Measurements from ENCODE around the gene ITGB3.

The ITGB3 gene

DNA sequence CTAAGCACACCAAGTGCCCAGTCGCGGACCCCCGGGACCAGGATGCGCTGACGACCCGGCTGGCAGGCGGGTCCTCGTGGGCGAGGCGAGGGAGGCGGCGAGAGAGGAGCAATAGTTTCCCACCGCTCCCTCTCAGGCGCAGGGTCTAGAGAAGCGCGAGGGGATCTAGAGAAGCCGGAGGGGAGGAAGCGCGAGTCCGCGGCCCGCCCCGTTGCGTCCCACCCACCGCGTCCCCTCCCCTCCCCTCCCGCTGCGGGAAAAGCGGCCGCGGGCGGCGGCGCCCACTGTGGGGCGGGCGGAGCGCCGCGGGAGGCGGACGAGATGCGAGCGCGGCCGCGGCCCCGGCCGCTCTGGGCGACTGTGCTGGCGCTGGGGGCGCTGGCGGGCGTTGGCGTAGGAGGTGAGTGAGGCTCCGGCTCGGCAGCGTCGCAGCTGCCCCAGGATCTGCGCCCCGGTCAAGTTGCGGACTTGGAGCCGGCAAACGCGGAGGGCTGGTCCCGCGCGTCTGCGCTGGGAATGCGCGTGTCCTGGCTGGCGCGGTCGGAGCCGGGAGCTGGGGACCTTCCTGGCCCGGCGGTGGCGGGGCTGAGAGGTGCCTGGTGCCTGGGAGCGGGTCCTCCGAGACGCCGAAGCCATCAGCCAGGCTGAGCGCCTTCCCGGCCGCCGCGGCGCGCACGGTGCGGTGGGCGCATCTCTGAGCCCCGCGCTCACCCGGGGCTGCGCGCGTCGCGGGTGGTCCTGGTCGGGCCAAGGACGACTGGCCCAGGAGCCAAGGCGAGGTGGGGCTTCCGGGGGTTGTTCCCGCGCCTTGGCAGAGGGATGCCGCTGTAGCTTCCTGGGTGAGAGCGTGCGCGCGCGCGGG, at the start of gene ITGB3:
Gene ITGB3 (plus strand): TSS at position 287 of the 862 bp plus-strand sequence. CDS start 35 bp downstream, at position 322.
- H4K20me1 ChIP-seq (ENCODE audit: low read depth, low read length): no peaks in the 10 kb centered on the region
- peak within 1 kb of the TSS; percentile 40 for H3K4me3 ChIP-seq (ENCODE audit: insufficient read depth, low read length, poor library complexity, severe bottlenecking)
- TF ChIP-seq CTCF (IDR thresholded peaks at IDR 0.05; ENCODE audit: insufficient read depth, low read length, poor library complexity, severe bottlenecking): no peak
- no peak for TF ChIP-seq EZH2phosphoT487 (conservative IDR thresholded peaks at IDR 0.05; ENCODE audit: low read length)
- H3K9me2 ChIP-seq (replicated peaks; ENCODE audit: insufficient read depth, low read length): no peaks in the 10 kb centered on the region
- H3K4me2 ChIP-seq (ENCODE audit: low read depth, low read length, poor library complexity, severe bottlenecking): peak within 1 kb of the TSS; percentile 57
- peak within 1 kb of the TSS; percentile 63 for H2AFZ ChIP-seq (ENCODE audit: low read depth, low read length, severe bottlenecking)
- H3K79me2 ChIP-seq (ENCODE audit: insufficient read depth, low read length): no peaks in the 10 kb centered on the region
- H3F3A ChIP-seq (ENCODE audit: insufficient read depth): no peaks in the 10 kb centered on the region
- peak within 1 kb of the TSS; percentile 38 for H3K9ac ChIP-seq (ENCODE audit: low read length)
- no peaks in the 10 kb centered on the region for H3K27me3 ChIP-seq (ENCODE audit: low read length)
- H3K27ac ChIP-seq (ENCODE audit: low read depth, low read length): no peak within 1 kb of the TSS
- H3K9me3 ChIP-seq (ENCODE audit: insufficient read depth, low read length): no peaks in the 10 kb centered on the region
- H3K36me3 ChIP-seq (ENCODE audit: low read length): no peaks in the 10 kb centered on the region

DNA sequence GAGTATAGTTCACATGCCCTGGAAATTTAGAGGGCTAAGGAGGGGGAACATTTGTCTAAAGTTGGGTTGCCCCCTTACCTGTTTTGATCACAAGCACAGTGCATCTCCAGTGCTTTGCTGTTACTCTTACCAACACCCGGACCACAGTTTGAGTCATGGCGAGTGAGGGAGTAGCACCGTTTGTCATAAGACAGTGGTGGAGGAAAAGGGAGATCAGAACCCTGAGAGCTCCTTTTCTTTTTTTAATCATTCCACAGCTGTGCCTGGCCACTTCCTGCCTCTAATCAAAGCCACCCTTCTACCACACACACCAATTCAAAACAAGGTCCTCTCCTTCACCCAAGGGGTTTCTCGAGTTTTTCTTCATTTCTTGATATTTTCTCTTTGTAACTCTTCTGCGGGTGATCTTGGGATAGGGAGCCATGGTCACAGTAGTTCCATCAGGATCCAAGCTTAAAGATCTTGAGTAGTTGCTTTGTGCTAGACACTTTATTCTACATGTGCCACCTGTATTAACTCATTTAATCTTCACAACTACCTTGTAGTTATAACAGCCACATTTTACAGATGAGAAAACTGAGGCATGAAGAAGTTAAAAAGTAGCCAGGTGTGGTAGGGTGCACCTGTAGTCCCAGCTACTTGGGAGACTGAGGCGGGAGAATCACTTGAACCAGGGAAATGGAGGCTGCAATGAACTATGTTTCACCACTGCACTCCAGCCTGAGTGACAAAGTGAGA, 49.5 kb upstream of the ITGB3 start:
- H3K27ac ChIP-seq (ENCODE audit: low read depth, low read length): peak overlapping the region; percentile 83
- no peaks in the 10 kb centered on the region for H4K20me1 ChIP-seq (ENCODE audit: low read depth, low read length)
- H3K36me3 ChIP-seq (ENCODE audit: low read length): no peaks in the 10 kb centered on the region
- peak overlapping the region; percentile 66 for H3K4me2 ChIP-seq (ENCODE audit: low read depth, low read length, poor library complexity, severe bottlenecking)
- no peaks in the 10 kb centered on the region for H3K9me3 ChIP-seq (ENCODE audit: insufficient read depth, low read length)
- TF ChIP-seq CTCF (IDR thresholded peaks at IDR 0.05; ENCODE audit: insufficient read depth, low read length, poor library complexity, severe bottlenecking): no peak
- H3K27me3 ChIP-seq (ENCODE audit: low read length): no peaks in the 10 kb centered on the region
- H3K4me3 ChIP-seq (ENCODE audit: insufficient read depth, low read length, poor library complexity, severe bottlenecking): peak overlapping the region; percentile 4
- no peaks in the 10 kb centered on the region for H3K79me2 ChIP-seq (ENCODE audit: insufficient read depth, low read length)
- peaks cover 40% of the 10 kb centered on the region for H3F3A ChIP-seq (ENCODE audit: insufficient read depth)
- no peaks in the 10 kb centered on the region for H3K9me2 ChIP-seq (replicated peaks; ENCODE audit: insufficient read depth, low read length)
- peak overlapping the region; percentile 42 for H2AFZ ChIP-seq (ENCODE audit: low read depth, low read length, severe bottlenecking)
- H3K9ac ChIP-seq (ENCODE audit: low read length): peak overlapping the region; percentile 46

DNA sequence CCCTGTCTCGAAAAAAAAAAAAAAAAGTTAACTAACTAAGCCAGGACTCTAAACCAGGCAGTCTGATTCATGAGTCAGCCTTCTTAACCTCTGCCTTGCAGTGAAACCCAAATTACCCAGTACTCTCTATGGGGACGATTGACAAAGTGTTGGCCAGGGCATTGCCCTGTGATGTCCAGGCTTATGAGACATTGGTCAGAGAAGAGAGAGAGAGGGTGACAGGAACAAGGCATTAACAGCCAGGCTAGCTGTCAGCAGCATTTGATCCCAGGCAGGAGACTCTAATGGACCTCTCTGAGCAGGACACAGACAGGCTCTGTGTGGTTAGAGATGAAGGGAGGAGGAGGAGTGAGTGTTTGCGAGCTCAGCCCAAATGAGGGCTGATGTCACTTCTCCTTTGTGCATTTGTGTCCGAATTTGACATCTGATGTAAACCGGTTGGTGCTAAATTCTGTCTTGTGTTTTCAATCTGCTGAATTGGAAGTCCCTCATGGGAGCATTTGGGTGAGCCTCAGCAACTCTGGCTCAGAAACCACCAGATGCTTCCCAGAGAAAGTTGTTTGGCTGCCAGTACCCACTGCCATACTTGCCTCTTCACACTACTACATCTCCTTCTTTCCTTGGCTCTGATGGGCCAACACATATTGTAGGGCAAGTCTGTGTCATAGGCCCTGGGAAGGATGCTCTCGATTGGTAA, 48.8 kb upstream of the ITGB3 start:
- peak overlapping the region; percentile 66 for H3K4me2 ChIP-seq (ENCODE audit: low read depth, low read length, poor library complexity, severe bottlenecking)
- H3K27ac ChIP-seq (ENCODE audit: low read depth, low read length): peak overlapping the region; percentile 83
- H3K4me3 ChIP-seq (ENCODE audit: insufficient read depth, low read length, poor library complexity, severe bottlenecking): peak overlapping the region; percentile 27

More for the DNA sequence above, 48.8 kb upstream of the ITGB3 start:
- no peaks in the 10 kb centered on the region for H3K9me3 ChIP-seq (ENCODE audit: insufficient read depth, low read length)
- peaks cover 40% of the 10 kb centered on the region for H3F3A ChIP-seq (ENCODE audit: insufficient read depth)
- no peaks in the 10 kb centered on the region for H3K79me2 ChIP-seq (ENCODE audit: insufficient read depth, low read length)
- H3K9me2 ChIP-seq (replicated peaks; ENCODE audit: insufficient read depth, low read length): no peaks in the 10 kb centered on the region
- no peaks in the 10 kb centered on the region for H3K27me3 ChIP-seq (ENCODE audit: low read length)
- no peaks in the 10 kb centered on the region for H4K20me1 ChIP-seq (ENCODE audit: low read depth, low read length)
- H2AFZ ChIP-seq (ENCODE audit: low read depth, low read length, severe bottlenecking): peak overlapping the region; percentile 42
- H3K9ac ChIP-seq (ENCODE audit: low read length): peak overlapping the region; percentile 46
- no peaks in the 10 kb centered on the region for H3K36me3 ChIP-seq (ENCODE audit: low read length)
- no peak for TF ChIP-seq EZH2phosphoT487 (conservative IDR thresholded peaks at IDR 0.05; ENCODE audit: low read length)
- TF ChIP-seq CTCF (IDR thresholded peaks at IDR 0.05; ENCODE audit: insufficient read depth, low read length, poor library complexity, severe bottlenecking): no peak

All from SU-DHL-6 (cell line).